ENCODE data around the gene PTGER2.
A peak's percentile ranks its signal among the peaks of the same experiment; 100 is the strongest.

DNA sequence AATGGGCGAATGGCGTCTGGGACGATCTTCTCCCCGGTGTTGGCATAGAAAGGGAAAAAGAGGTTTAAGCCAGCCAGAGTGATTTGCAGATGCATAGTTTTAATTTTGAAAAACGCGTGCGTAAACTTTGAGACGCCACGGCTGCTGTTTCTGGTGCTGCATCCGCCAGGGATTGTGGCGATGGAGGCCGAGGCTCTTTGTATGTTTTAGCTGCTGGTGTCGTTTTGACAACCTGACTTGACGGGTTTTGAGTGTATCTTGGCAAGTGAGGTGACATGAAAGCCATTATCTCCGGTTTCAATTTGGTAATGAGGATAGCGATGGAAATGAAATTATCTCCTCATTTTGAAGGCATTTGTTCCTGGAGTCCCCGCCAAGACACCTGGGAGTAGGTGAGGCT, 45.0 kb upstream of the PTGER2 start:
- TF ChIP-seq EP300 (conservative IDR thresholded peaks at IDR 0.05; ENCODE audit: poor library complexity, severe bottlenecking) (peak; percentile 65), RAD21 (conservative IDR thresholded peaks at IDR 0.05) (no peak), POLR2AphosphoS5 (IDR thresholded peaks at IDR 0.05) (peak; percentile 78)
- TF ChIP-seq, protein P1, sequence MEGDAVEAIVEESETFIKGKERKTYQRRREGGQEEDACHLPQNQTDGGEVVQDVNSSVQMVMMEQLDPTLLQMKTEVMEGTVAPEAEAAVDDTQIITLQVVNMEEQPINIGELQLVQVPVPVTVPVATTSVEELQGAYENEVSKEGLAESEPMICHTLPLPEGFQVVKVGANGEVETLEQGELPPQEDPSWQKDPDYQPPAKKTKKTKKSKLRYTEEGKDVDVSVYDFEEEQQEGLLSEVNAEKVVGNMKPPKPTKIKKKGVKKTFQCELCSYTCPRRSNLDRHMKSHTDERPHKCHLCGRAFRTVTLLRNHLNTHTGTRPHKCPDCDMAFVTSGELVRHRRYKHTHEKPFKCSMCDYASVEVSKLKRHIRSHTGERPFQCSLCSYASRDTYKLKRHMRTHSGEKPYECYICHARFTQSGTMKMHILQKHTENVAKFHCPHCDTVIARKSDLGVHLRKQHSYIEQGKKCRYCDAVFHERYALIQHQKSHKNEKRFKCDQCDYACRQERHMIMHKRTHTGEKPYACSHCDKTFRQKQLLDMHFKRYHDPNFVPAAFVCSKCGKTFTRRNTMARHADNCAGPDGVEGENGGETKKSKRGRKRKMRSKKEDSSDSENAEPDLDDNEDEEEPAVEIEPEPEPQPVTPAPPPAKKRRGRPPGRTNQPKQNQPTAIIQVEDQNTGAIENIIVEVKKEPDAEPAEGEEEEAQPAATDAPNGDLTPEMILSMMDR (IDR thresholded peaks at IDR 0.05; ENCODE audit: poor library complexity, severe bottlenecking): no peak
- TF ChIP-seq, protein P2, sequence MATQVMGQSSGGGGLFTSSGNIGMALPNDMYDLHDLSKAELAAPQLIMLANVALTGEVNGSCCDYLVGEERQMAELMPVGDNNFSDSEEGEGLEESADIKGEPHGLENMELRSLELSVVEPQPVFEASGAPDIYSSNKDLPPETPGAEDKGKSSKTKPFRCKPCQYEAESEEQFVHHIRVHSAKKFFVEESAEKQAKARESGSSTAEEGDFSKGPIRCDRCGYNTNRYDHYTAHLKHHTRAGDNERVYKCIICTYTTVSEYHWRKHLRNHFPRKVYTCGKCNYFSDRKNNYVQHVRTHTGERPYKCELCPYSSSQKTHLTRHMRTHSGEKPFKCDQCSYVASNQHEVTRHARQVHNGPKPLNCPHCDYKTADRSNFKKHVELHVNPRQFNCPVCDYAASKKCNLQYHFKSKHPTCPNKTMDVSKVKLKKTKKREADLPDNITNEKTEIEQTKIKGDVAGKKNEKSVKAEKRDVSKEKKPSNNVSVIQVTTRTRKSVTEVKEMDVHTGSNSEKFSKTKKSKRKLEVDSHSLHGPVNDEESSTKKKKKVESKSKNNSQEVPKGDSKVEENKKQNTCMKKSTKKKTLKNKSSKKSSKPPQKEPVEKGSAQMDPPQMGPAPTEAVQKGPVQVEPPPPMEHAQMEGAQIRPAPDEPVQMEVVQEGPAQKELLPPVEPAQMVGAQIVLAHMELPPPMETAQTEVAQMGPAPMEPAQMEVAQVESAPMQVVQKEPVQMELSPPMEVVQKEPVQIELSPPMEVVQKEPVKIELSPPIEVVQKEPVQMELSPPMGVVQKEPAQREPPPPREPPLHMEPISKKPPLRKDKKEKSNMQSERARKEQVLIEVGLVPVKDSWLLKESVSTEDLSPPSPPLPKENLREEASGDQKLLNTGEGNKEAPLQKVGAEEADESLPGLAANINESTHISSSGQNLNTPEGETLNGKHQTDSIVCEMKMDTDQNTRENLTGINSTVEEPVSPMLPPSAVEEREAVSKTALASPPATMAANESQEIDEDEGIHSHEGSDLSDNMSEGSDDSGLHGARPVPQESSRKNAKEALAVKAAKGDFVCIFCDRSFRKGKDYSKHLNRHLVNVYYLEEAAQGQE (IDR thresholded peaks at IDR 0.05; ENCODE audit: borderline replicate concordance): no peak

Data from neural cell (in vitro differentiated cells).